Measurements from ENCODE around the gene C4A. TPM values are rescaled to one million over a fixed set of nuclear protein-coding genes. Genes with fewer than 3 reads are reported as not detected.

The C4A gene
- total RNA-seq, result 0.96 and 3.3 TPM in 2 replicates

GRCh38 chr6:31981744-31982143 is at the start of gene C4A:
TSS of gene C4A (plus strand) at chr6:31982057. CDS start at chr6:31982108, 51 bp downstream.

GRCh38 chr6:31945507-31946369 is 36.1 kb upstream of the C4A start, which contains the start of gene CFB:
TSS of gene CFB (plus strand) at chr6:31946095. CDS start at chr6:31946222, 127 bp downstream.

GRCh38 chr6:31958741-31959739 is 22.8 kb upstream of the C4A start, which contains the start of the genes NELFE and SKIC2:
TSS of gene NELFE (minus strand) at chr6:31958971. CDS start at chr6:31958446, 525 bp downstream.
TSS of gene SKIC2 (plus strand) at chr6:31959175. CDS start at chr6:31959193, 18 bp downstream.

GRCh38 chr6:31971993-31972708 is 9.7 kb upstream of the C4A start, which contains the start of gene DXO:
TSS of gene DXO (minus strand) at chr6:31972138. CDS start at chr6:31971675, 463 bp downstream.

GRCh38 chr6:32014547-32014946 is 32.7 kb downstream of the C4A start, which contains the start of gene C4B:
TSS of gene C4B (plus strand) at chr6:32014795. CDS start at chr6:32014846, 51 bp downstream.

DNA sequence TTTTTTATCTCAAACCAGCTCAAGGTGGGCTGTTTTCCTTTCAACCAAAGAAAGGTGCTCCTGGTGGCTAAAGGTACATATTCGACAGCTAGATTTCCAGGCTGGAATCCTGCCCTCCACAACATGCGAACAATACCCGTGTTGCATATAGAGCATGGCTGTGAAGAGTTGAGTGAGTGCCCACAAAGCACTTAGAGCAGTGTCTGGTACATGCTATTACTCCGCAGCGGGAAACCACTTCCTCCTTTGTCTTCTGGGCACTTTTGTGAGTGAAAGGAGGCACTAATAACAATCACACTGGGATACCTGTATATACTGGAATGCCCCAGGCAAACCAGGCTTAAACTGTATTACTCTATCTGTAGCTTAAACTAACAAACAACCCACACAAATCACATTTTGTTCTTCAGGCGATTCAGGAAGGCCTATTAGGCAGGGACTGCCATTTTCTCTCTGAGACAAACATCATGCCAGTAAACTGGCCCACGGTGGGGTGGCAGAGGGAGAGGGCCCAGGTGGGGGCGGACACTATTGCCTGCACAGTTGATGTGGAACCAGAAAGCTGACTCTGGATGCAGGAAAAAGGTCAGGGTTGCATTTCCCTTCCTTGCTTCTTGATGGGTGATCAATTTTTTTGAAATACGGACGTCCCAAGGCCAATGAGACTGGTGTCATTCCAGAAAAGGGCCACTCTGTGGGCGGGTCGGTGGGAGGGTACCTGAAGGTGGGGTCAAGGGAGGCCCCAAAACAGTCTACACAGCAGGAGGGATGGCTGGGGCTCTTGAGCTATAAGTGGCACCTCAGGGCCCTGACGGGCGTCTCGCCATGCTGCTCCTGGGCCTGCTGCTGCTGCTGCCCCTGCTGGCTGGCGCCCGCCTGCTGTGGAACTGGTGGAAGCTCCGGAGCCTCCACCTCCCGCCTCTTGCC is 56.0 kb downstream of the C4A start, which contains the start of gene CYP21A2:
Gene CYP21A2 (plus strand): TSS at position 818 of the 927 bp plus-strand sequence. CDS start 8 bp downstream, at position 826.

Small RNAs within 50 kb of the gene (small RNA-seq; reads per million reads assigned to genes)
- gene AL645922.1, result not detected

Other genes with a start within 250 kb of the C4A start
- gene CLIC1, start 245.5 kb upstream of the C4A start, total RNA-seq, result 800 and 906 TPM in 2 replicates
- 12.7 and 18.8 TPM in 2 replicates for gene MSH5, start 242.1 kb upstream of the C4A start, total RNA-seq
- gene SAPCD1, start 219.4 kb upstream of the C4A start, total RNA-seq, result 2.1 TPM in 1 of 2 replicates, not detected in the other
- 0.10 and 0.65 TPM in 2 replicates for gene VWA7, start 204.7 kb upstream of the C4A start, total RNA-seq
- 78.5 and 88.8 TPM in 2 replicates for gene VARS1, start 186.3 kb upstream of the C4A start, total RNA-seq
- 42.8 and 45.1 TPM in 2 replicates for gene LSM2, start 175.1 kb upstream of the C4A start, total RNA-seq
- gene HSPA1L, start 166.8 kb upstream of the C4A start, total RNA-seq, result 0.98 and 1.1 TPM in 2 replicates
- gene HSPA1A, start 166.5 kb upstream of the C4A start, total RNA-seq, result 53.3 and 53.9 TPM in 2 replicates
- 37.2 and 55.5 TPM in 2 replicates for gene HSPA1B, start 154.3 kb upstream of the C4A start, total RNA-seq
- 53.2 and 55.9 TPM in 2 replicates for gene NEU1, start 119.2 kb upstream of the C4A start, total RNA-seq
- under 0.01 and 0.29 TPM in 2 replicates for gene SLC44A4, start 103.1 kb upstream of the C4A start, total RNA-seq
- gene EHMT2, start 84.4 kb upstream of the C4A start, total RNA-seq, result 37.7 and 51.6 TPM in 2 replicates
- 1.5 and 2.6 TPM in 2 replicates for gene ZBTB12, start 80.0 kb upstream of the C4A start, total RNA-seq
- 0.65 TPM in 1 of 2 replicates, not detected in the other for gene C2, start 54.3 kb upstream of the C4A start, total RNA-seq
- gene CFB, start 36.0 kb upstream of the C4A start, total RNA-seq, result 0.98 and 1.2 TPM in 2 replicates
- gene NELFE, start 23.1 kb upstream of the C4A start, total RNA-seq, result 94.7 and 131 TPM in 2 replicates
- gene SKIC2, start 22.9 kb upstream of the C4A start, total RNA-seq, result 49.4 and 58.1 TPM in 2 replicates
- gene DXO, start 9.9 kb upstream of the C4A start, total RNA-seq, result 13.1 and 15.2 TPM in 2 replicates
- gene C4B, start 32.7 kb downstream of the C4A start, total RNA-seq, result 0.33 and 0.76 TPM in 2 replicates
- under 0.01 TPM in 1 of 2 replicates, not detected in the other for gene CYP21A2, start 56.4 kb downstream of the C4A start, total RNA-seq
- 2.1 and 4.2 TPM in 2 replicates for gene TNXB, start 127.3 kb downstream of the C4A start, total RNA-seq
- gene ATF6B, start 146.2 kb downstream of the C4A start, total RNA-seq, result 34.9 and 37.0 TPM in 2 replicates
- 7.4 and 9.5 TPM in 2 replicates for gene FKBPL, start 148.2 kb downstream of the C4A start, total RNA-seq
- not detected in 2 replicates for gene PRRT1, start 169.9 kb downstream of the C4A start, total RNA-seq
- gene PPT2, start 172.1 kb downstream of the C4A start, total RNA-seq, result 13.5 and 81.7 TPM in 2 replicates
- 0.96 and 3.6 TPM in 2 replicates for gene EGFL8, start 182.5 kb downstream of the C4A start, total RNA-seq
- 20.0 and 32.3 TPM in 2 replicates for gene AGPAT1, start 194.0 kb downstream of the C4A start, total RNA-seq
- gene RNF5, start 196.3 kb downstream of the C4A start, total RNA-seq, result 44.0 and 52.3 TPM in 2 replicates
- 0.48 TPM in 1 of 2 replicates, not detected in the other for gene AGER, start 202.2 kb downstream of the C4A start, total RNA-seq
- 43.5 and 53.6 TPM in 2 replicates for gene PBX2, start 208.1 kb downstream of the C4A start, total RNA-seq
- gene GPSM3, start 210.6 kb downstream of the C4A start, total RNA-seq, result 9.8 and 18.0 TPM in 2 replicates
- 53.6 and 68.6 TPM in 2 replicates for gene NOTCH4, start 242.0 kb downstream of the C4A start, total RNA-seq

Measured in vein endothelial cell (primary cell).